Sigmoid colon (tissue), 3 donors: ENCODE data around the gene MLXIP.

Experiments
- POLR2A ChIP-seq, 2 donors: fragments of 450-650 bp; IDR thresholded peaks; one replicate each; pipeline ENCODE4 v1.6.1; 2016; ENCODE audit warnings: antibody characterized with exemption in 2 of 2, mild to moderate bottlenecking in 2 of 2, moderate library complexity in 2 of 2
- TF ChIP-seq, protein P1 (sequence below), 4 experiments: fragments of 450-650 bp in 3 of 4; fragments of 200-600 bp in 1 of 4; IDR thresholded peaks; one replicate each; pipeline ENCODE4 v1.5.1; 2016 to 2019; ENCODE audit warnings: antibody characterized with exemption in 4 of 4, mild to moderate bottlenecking in 3 of 4, moderate library complexity in 2 of 4

DNA sequence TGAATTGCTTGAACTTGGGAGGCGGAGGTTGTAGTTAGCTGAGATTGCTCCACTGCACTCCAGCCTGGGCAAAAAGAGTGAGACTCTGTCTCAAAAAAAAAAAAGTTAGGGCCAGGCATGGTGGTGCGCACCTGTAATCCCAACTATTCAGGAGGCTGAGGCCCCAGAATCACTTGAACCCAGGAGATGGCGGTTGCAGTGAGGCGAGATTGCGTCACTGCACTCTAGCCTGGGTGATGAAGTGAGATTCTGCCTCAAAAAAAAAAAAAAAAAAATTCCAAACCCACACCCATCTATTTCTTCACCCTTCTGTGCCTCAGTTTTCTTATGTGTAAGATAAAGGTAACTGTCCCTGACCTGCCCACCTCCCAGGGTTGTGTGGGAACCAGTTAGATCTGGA, 11.0 kb upstream of the MLXIP start:
- TF ChIP-seq POLR2A (IDR thresholded peaks at IDR 0.05), result no peak
- TF ChIP-seq, protein P1, sequence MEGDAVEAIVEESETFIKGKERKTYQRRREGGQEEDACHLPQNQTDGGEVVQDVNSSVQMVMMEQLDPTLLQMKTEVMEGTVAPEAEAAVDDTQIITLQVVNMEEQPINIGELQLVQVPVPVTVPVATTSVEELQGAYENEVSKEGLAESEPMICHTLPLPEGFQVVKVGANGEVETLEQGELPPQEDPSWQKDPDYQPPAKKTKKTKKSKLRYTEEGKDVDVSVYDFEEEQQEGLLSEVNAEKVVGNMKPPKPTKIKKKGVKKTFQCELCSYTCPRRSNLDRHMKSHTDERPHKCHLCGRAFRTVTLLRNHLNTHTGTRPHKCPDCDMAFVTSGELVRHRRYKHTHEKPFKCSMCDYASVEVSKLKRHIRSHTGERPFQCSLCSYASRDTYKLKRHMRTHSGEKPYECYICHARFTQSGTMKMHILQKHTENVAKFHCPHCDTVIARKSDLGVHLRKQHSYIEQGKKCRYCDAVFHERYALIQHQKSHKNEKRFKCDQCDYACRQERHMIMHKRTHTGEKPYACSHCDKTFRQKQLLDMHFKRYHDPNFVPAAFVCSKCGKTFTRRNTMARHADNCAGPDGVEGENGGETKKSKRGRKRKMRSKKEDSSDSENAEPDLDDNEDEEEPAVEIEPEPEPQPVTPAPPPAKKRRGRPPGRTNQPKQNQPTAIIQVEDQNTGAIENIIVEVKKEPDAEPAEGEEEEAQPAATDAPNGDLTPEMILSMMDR (IDR thresholded peaks at IDR 0.05), result no peak
